Suprapubic skin (tissue), 3 donors: Measurements from ENCODE around the gene FOXJ1.

Experiments
- CTCF ChIP-seq, 2 donors: fragments of 200-600 bp in 1 of 2; fragments of 450-650 bp in 1 of 2; sonication (generic) in 1 of 2; IDR thresholded peaks; one replicate each; pipeline ENCODE4 v1.5.1; 2016 to 2019; ENCODE audit warnings: antibody characterized with exemption in 2 of 2, mild to moderate bottlenecking in 1 of 2, moderate library complexity in 1 of 2
- POLR2A ChIP-seq, 2 donors: fragments of 450-650 bp; IDR thresholded peaks; one replicate each; pipeline ENCODE4 v1.6.1; 2017; ENCODE audit warnings: antibody characterized with exemption in 2 of 2, mild to moderate bottlenecking in 2 of 2, moderate library complexity in 2 of 2

DNA sequence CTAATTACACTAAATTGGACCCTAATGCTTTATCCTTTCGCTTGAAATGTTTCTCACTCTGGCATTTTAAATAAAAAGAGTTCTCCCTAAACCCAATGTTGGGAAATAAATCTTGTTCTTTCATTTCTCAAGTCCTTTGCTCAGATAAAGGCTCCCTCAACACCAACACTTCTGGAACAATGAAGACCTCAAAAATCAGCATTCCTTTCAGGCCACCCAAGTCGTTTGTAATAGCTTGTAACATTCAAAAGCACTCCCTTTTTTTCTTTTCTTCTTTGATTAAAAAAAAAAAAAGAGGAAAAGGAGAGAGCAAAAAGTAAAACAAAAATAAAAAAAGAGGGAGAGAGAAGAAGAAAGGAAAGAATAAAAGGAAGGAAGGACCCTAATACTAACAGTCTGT lies 23.3 kb upstream of the FOXJ1 start:
- TF ChIP-seq CTCF (IDR thresholded peaks at IDR 0.05) (no peak), POLR2A (IDR thresholded peaks at IDR 0.05) (no peak)
